Endothelial cell of umbilical vein (primary cell): Measurements from ENCODE around the gene ZFYVE28. TPM values are rescaled to one million over a fixed set of nuclear protein-coding genes. Genes with fewer than 3 reads are reported as not detected.

ENCODE experiments used
- BruUV-seq: library from RNA; stranded (reverse); fragments of 400-500 nt; replicated peaks from 2 replicates; lab custom pipeline; 2021; lab: Mats Ljungman, UMichigan
- CTCF ChIA-PET: fragments of 300-600, 350-600 bp; sonication (Branson Sonifier 250); formaldehyde crosslinking; loops from one replicate; lab custom pipeline; 2021; ENCODE audit warnings: antibody characterized with exemption, inconsistent platforms; lab: Charles Lee
- POLR2A ChIA-PET: fragments of 300-600, 350-600 bp; sonication (Branson Sonifier 250); formaldehyde crosslinking; loops from one replicate; lab custom pipeline; 2021; ENCODE audit warnings: antibody characterized with exemption, inconsistent platforms; lab: Charles Lee
- DNase-seq: peaks from one replicate; pipeline ENCODE4 v3.0.0-alpha.2; 2011; ENCODE audit warnings: low read depth, low spot score
- FAIRE-seq: peaks from 2 replicates; lab custom pipeline; 2011; peaks lifted over from hg19 to GRCh38; lab: Jason Lieb, UNC
- H2AFZ ChIP-seq: 2 replicates; pipeline ENCODE4 v1.6.0; 2012; ENCODE audit warnings: low read depth, low read length, control low read depth, inconsistent platforms
- H3K27ac ChIP-seq: 2 replicates; pipeline ENCODE4 v1.5.1; 2011; ENCODE audit warnings: low read depth, mild to moderate bottlenecking, control low read depth, low read length, moderate library complexity; ENCODE audit not compliant: insufficient read depth
- H3K27me3 ChIP-seq, 2 experiments: 2 replicates each; pipeline versions ENCODE4 v1.6.0 to v1.6.1; 2011; ENCODE audit warnings: low read length in 2 of 2, mixed read lengths in 1 of 2; ENCODE audit not compliant: control insufficient read depth in 2 of 2, insufficient read depth in 2 of 2
- H3K36me3 ChIP-seq, 2 experiments: 2 replicates in 1 of 2; 3 replicates in 1 of 2; pipeline ENCODE4 v1.5.1; 2011; ENCODE audit warnings: low read length in 2 of 2, mild to moderate bottlenecking in 1 of 2, moderate library complexity in 1 of 2; ENCODE audit not compliant: control insufficient read depth in 2 of 2, insufficient read depth in 2 of 2; ENCODE audit errors: extremely low read depth in 1 of 2
- H3K4me1 ChIP-seq: 3 replicates; pipeline ENCODE4 v1.5.1; 2011; ENCODE audit warnings: mild to moderate bottlenecking, low read length; ENCODE audit not compliant: control insufficient read depth, insufficient read depth; ENCODE audit errors: extremely low read depth
- H3K4me2 ChIP-seq: 2 replicates; pipeline ENCODE4 v1.6.1; 2011; ENCODE audit warnings: low read length, control low read depth, mixed read lengths; ENCODE audit not compliant: insufficient read depth
- H3K4me3 ChIP-seq, 3 experiments: fragments of 200-600 bp in 1 of 3; sonication (generic), shearing (Covaris generic) in 1 of 3; replicated peaks in 1 of 3; 2 replicates each; pipeline ENCODE4 v1.5.1; 2011 to 2016; ENCODE audit warnings: control low read depth in 3 of 3, low read length in 3 of 3, mild to moderate bottlenecking in 2 of 3, inconsistent platforms in 1 of 3, low read depth in 1 of 3, moderate library complexity in 1 of 3; ENCODE audit not compliant: insufficient read depth in 1 of 3
- H3K79me2 ChIP-seq: 2 replicates; pipeline ENCODE4 v1.6.0; 2012; ENCODE audit warnings: low read length, inconsistent platforms; ENCODE audit not compliant: control insufficient read depth, insufficient read depth
- H3K9ac ChIP-seq: replicated peaks from 2 replicates; pipeline ENCODE3; 2011; ENCODE audit warnings: low read length, control low read depth; ENCODE audit not compliant: insufficient read depth; ENCODE audit errors: extremely low read depth
- H3K9me1 ChIP-seq: replicated peaks from 3 replicates; pipeline ENCODE4 v1.6.0; 2011; ENCODE audit warnings: mild to moderate bottlenecking, low read length; ENCODE audit not compliant: control insufficient read depth, insufficient read depth; ENCODE audit errors: extremely low read depth
- H3K9me3 ChIP-seq: replicated peaks from 2 replicates; pipeline ENCODE4 v1.5.1; 2012; ENCODE audit warnings: low read length, inconsistent platforms; ENCODE audit not compliant: control insufficient read depth, insufficient read depth
- H4K20me1 ChIP-seq: replicated peaks from 2 replicates; pipeline ENCODE3; 2011; ENCODE audit warnings: mild to moderate bottlenecking, low read length; ENCODE audit not compliant: control insufficient read depth, insufficient read depth; ENCODE audit errors: extremely low read depth
- EZH2 ChIP-seq: IDR thresholded peaks from 2 replicates; pipeline ENCODE4 v1.6.1; 2012; ENCODE audit warnings: borderline replicate concordance, low read depth, mild to moderate bottlenecking, moderate library complexity, low read length, inconsistent platforms; ENCODE audit not compliant: severe bottlenecking
- FOS ChIP-seq: IDR thresholded peaks from 2 replicates; pipeline ENCODE4 v1.6.1; 2011; ENCODE audit warnings: mild to moderate bottlenecking, low read length, moderate library complexity, borderline replicate concordance; ENCODE audit not compliant: insufficient read depth
- GATA2 ChIP-seq: IDR thresholded peaks from 2 replicates; pipeline ENCODE4 v1.7.0; 2011; ENCODE audit warnings: low read depth, mild to moderate bottlenecking, moderate library complexity, mixed read lengths, low read length; ENCODE audit not compliant: insufficient read length, insufficient read depth
- JUN ChIP-seq: IDR thresholded peaks from 2 replicates; pipeline ENCODE4 v1.6.1; 2011; ENCODE audit warnings: borderline replicate concordance, low read depth; ENCODE audit not compliant: insufficient read length, insufficient read depth
- MYC ChIP-seq: IDR thresholded peaks from one replicate; pipeline ENCODE4 v1.6.1; 2011; ENCODE audit warnings: mild to moderate bottlenecking, low read depth, low read length
- POLR2A ChIP-seq: IDR thresholded peaks from 2 replicates; pipeline ENCODE4 v1.6.1; 2012; ENCODE audit warnings: low read depth, mild to moderate bottlenecking, control low read depth, low read length
- POLR2AphosphoS5 ChIP-seq: IDR thresholded peaks from 2 replicates; pipeline ENCODE4 v1.6.1; 2012; ENCODE audit warnings: low read depth, mild to moderate bottlenecking, control low read depth, low read length, moderate library complexity; ENCODE audit not compliant: insufficient read depth
- dilution Hi-C: fragments of 300-500 bp; cut with MboI; formaldehyde crosslinking; loops from one replicate; pipeline ENCODE4 v1.15.0; 2019; ENCODE audit warnings: low sequenced_read_pairs; ENCODE audit not compliant: extremely low pct_ligation_motif_present
- intact Hi-C: fragments of 100-400 bp; cut with micrococcal nuclease; formaldehyde crosslinking; loops from one replicate; pipeline ENCODE4 v1.10.0; 2022
- polyA plus RNA-seq, 4 experiments: library from polyadenylated mRNA; depleted of rRNA in 3 of 4; stranded (reverse) in 3 of 4; unstranded in 1 of 4; fragments of >200 nt; gene quantifications; 2 replicates each; pipeline versions ENCODE4 v1.2.1 to v1.2.3, GENCODE V29; 2011 to 2012; ENCODE audit warnings: missing spikeins in 1 of 4
- total RNA-seq: library from RNA; stranded (reverse); gene quantifications from 2 replicates; pipeline ENCODE4 v1.2.3, GENCODE V29; 2021
- TF ChIP-seq, protein P1 (sequence below), 2 donors: IDR thresholded peaks; 1 replicate in 1 of 2; 2 replicates in 1 of 2; pipeline ENCODE4 v1.5.1; 2011; ENCODE audit warnings: low read length in 2 of 2, mild to moderate bottlenecking in 2 of 2, moderate library complexity in 2 of 2, control low read depth in 1 of 2, inconsistent platforms in 1 of 2, low read depth in 1 of 2; ENCODE audit not compliant: insufficient read depth in 1 of 2; ENCODE audit errors: extremely low read depth in 1 of 2
- TF ChIP-seq, protein P2 (sequence below): IDR thresholded peaks from 2 replicates; pipeline ENCODE4 v1.6.1; 2011; ENCODE audit not compliant: insufficient read depth, insufficient read length

The ZFYVE28 gene
- total and polyA plus RNA-seq, 2 donors (not counting 3 experiments of a cell fraction or from before 2014, with no cell fraction given): 5.8 to 7.1 TPM

DNA sequence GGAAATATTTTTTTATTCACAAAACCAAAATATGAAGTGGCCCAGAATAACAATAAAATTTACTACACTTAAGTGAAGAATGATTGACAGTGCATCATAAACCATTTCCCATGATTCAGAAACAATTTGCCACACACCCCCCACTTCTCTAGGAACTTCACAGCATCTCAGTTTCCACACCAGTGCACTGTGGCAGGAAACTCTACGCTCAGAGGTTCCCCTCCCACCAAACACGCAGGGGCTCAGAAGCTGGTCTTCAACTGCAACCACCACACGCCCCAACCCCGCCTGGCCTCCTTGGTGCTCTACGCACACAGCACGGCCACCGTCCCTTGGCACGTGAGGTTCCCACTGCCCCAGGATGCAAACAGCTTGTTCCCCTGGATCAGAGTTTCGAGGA is 63.7 kb downstream of the ZFYVE28 start:
- FAIRE-seq (no peak), DNase-seq (peak; percentile 34)
- H3K27ac ChIP-seq: no peak overlapping the region
- H3K9me1 ChIP-seq: no peaks in the 10 kb centered on the region
- no peaks in the 10 kb centered on the region for H3K9me3 ChIP-seq
- intact Hi-C loops (no loop called here), dilution Hi-C loops (no loop called here)
- H3K9ac ChIP-seq: no peak overlapping the region
- H3K4me1 ChIP-seq: no peaks in the 10 kb centered on the region
- H3K27me3 ChIP-seq: no peaks in the 10 kb centered on the region
- no peak overlapping the region for H3K4me3 ChIP-seq
- ChIA-PET POLR2A (no interaction called here), CTCF (interaction anchor here (0.7 to 2.6 kb wide), 2 partner anchors 8 to 134 kb away, joined by 3 to 13 read pairs; no protein-coding TSS in a partner anchor)
- TF ChIP-seq, protein P1, sequence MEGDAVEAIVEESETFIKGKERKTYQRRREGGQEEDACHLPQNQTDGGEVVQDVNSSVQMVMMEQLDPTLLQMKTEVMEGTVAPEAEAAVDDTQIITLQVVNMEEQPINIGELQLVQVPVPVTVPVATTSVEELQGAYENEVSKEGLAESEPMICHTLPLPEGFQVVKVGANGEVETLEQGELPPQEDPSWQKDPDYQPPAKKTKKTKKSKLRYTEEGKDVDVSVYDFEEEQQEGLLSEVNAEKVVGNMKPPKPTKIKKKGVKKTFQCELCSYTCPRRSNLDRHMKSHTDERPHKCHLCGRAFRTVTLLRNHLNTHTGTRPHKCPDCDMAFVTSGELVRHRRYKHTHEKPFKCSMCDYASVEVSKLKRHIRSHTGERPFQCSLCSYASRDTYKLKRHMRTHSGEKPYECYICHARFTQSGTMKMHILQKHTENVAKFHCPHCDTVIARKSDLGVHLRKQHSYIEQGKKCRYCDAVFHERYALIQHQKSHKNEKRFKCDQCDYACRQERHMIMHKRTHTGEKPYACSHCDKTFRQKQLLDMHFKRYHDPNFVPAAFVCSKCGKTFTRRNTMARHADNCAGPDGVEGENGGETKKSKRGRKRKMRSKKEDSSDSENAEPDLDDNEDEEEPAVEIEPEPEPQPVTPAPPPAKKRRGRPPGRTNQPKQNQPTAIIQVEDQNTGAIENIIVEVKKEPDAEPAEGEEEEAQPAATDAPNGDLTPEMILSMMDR (IDR thresholded peaks at IDR 0.05; ENCODE audit: extremely low read depth in 1 of 2, insufficient read depth in 1 of 2, low read depth in 1 of 2, low read length in 2 of 2): no peak
- H3K79me2 ChIP-seq: no peaks in the 10 kb centered on the region
- H4K20me1 ChIP-seq: no peaks in the 10 kb centered on the region
- H3K36me3 ChIP-seq: no peaks in the 10 kb centered on the region
- no TSS peak for BruUV-seq
- H3K4me2 ChIP-seq: no peak overlapping the region
- no peak overlapping the region for H2AFZ ChIP-seq

DNA sequence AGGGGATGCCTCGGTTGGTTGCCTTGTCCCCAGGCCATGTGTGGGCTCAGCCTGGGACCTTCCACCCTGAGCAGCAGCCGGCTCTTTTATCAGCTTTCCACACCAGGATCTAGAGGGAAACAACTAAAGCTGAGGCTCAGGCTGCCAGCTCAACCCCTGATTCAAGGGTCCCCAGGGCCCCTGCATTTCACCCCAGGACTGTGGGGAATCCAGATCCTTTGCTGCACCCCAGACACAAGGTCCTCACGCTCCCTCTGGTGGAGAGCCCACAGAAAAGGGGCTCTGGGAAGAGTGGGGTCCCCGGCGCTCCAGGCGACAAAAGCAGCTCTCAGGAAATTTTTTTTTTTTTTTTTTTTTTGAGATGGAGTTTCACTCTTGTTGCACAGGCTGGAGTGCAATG is 64.3 kb downstream of the ZFYVE28 start:
- DNase-seq (no peak), FAIRE-seq (no peak)
- no peak overlapping the region for H2AFZ ChIP-seq
- POLR2A ChIA-PET: no interaction called here
- no peak for TF ChIP-seq POLR2AphosphoS5
- TF ChIP-seq FOS: no peak
- TF ChIP-seq POLR2A: no peak
- no peak for TF ChIP-seq JUN
- TF ChIP-seq EZH2: no peak
- TF ChIP-seq, protein P1 (IDR thresholded peaks at IDR 0.05; ENCODE audit: extremely low read depth in 1 of 2, insufficient read depth in 1 of 2, low read depth in 1 of 2, low read length in 2 of 2): no peak
- TF ChIP-seq GATA2: no peak
- TF ChIP-seq, protein P2, sequence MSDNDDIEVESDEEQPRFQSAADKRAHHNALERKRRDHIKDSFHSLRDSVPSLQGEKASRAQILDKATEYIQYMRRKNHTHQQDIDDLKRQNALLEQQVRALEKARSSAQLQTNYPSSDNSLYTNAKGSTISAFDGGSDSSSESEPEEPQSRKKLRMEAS: no peak
- TF ChIP-seq MYC: no peak
- no peaks in the 10 kb centered on the region for H3K36me3 ChIP-seq
- H3K4me1 ChIP-seq: no peaks in the 10 kb centered on the region
- no peaks in the 10 kb centered on the region for H3K27me3 ChIP-seq
- no peak overlapping the region for H3K4me2 ChIP-seq
- no peaks in the 10 kb centered on the region for H3K9me3 ChIP-seq
- dilution Hi-C loops (no loop called here), intact Hi-C loops (no loop called here)
- H3K79me2 ChIP-seq: no peaks in the 10 kb centered on the region
- no peak overlapping the region for H3K4me3 ChIP-seq
- no peaks in the 10 kb centered on the region for H4K20me1 ChIP-seq
- CTCF ChIA-PET: interaction anchor here (2.6 kb wide), 1 partner anchor 134 kb away, joined by 13 read pairs; no protein-coding TSS in a partner anchor
- H3K9ac ChIP-seq: no peak overlapping the region
- no peak overlapping the region for H3K27ac ChIP-seq
- no TSS peak for BruUV-seq
- H3K9me1 ChIP-seq: no peaks in the 10 kb centered on the region
